ENCODE results near the gene GFOD1.

Gene GFOD1

GRCh38 chr6:13423252-13423651 is 64.1 kb downstream of the GFOD1 start:
- DNase-seq (ENCODE audit: low read depth): no peak

GRCh38 chr6:13422681-13423221 is 64.6 kb downstream of the GFOD1 start:
- DNase-seq (ENCODE audit: low read depth): no peak

GRCh38 chr6:13421425-13422059 is 65.9 kb downstream of the GFOD1 start:
- DNase-seq (ENCODE audit: low read depth): no peak

- DNase-seq (ENCODE audit: low read depth): no peak
Observed at GRCh38 chr6:13420269-13420668, 67.1 kb downstream of the GFOD1 start.

- no peak for DNase-seq (ENCODE audit: low read depth)
Observed at GRCh38 chr6:13419422-13420195, 67.8 kb downstream of the GFOD1 start.

GRCh38 chr6:13418844-13419243 is 68.6 kb downstream of the GFOD1 start:
- no peak for DNase-seq (ENCODE audit: low read depth)

- no peak for DNase-seq (ENCODE audit: low read depth)
Observed at GRCh38 chr6:13417954-13418353, 69.4 kb downstream of the GFOD1 start.

- DNase-seq (ENCODE audit: low read depth): no peak
Observed at GRCh38 chr6:13417431-13417830, 70.0 kb downstream of the GFOD1 start.

- DNase-seq (ENCODE audit: low read depth): no peak
Observed at GRCh38 chr6:13415283-13415682, 72.1 kb downstream of the GFOD1 start.

- no peak for DNase-seq (ENCODE audit: low read depth)
Observed at GRCh38 chr6:13413900-13414555, 73.4 kb downstream of the GFOD1 start.

GRCh38 chr6:13413466-13413862 is 73.9 kb downstream of the GFOD1 start:
- no peak for DNase-seq (ENCODE audit: low read depth)

- no peak for DNase-seq (ENCODE audit: low read depth)
Observed at GRCh38 chr6:13412639-13413465, 74.5 kb downstream of the GFOD1 start.

- DNase-seq (ENCODE audit: low read depth): no peak
Observed at GRCh38 chr6:13412211-13412610, 75.2 kb downstream of the GFOD1 start.

GRCh38 chr6:13411484-13411883 is 75.9 kb downstream of the GFOD1 start:
- DNase-seq (ENCODE audit: low read depth): no peak

- DNase-seq (ENCODE audit: low read depth): no peak
Observed at GRCh38 chr6:13409991-13410390, 77.4 kb downstream of the GFOD1 start.

- peak; percentile 78 for DNase-seq (ENCODE audit: low read depth)
Observed at GRCh38 chr6:13407709-13408695, 79.4 kb downstream of the GFOD1 start.

- DNase-seq (ENCODE audit: low read depth): no peak
Observed at GRCh38 chr6:13407368-13407708, 80.1 kb downstream of the GFOD1 start.

GRCh38 chr6:13406781-13407180 is 80.6 kb downstream of the GFOD1 start:
- DNase-seq (ENCODE audit: low read depth): no peak

- no peak for DNase-seq (ENCODE audit: low read depth)
Observed at GRCh38 chr6:13405961-13406477, 81.4 kb downstream of the GFOD1 start.

GRCh38 chr6:13404892-13405254 is 82.5 kb downstream of the GFOD1 start:
- no peak for DNase-seq (ENCODE audit: low read depth)

Data from non-pigmented ciliary epithelial cell (primary cell).